Lower leg skin (tissue), 4 donors: Measurements from ENCODE around the gene ZDHHC17. TPM values are rescaled to one million over a fixed set of nuclear protein-coding genes. Genes with fewer than 3 reads are reported as not detected.

Source experiments
- DNase-seq, 2 donors: peaks; one replicate each; pipeline ENCODE4 v3.0.0-alpha.2; 2019; ENCODE audit warnings: low spot score in 2 of 2
- H3K4me3 ChIP-seq: fragments of 200-600 bp; sonication (generic); 2 replicates; pipeline ENCODE4 v1.5.1; 2017; ENCODE audit warnings: mild to moderate bottlenecking, low read depth; ENCODE audit not compliant: poor library complexity, severe bottlenecking
- CTCF ChIP-seq, 3 donors: fragments of 450-650 bp; IDR thresholded peaks; one replicate each; pipeline ENCODE4 v1.5.1; 2016; ENCODE audit warnings: antibody characterized with exemption in 3 of 3, mild to moderate bottlenecking in 3 of 3, moderate library complexity in 2 of 3
- POLR2A ChIP-seq, 2 donors: fragments of 450-650 bp; IDR thresholded peaks; one replicate each; pipeline ENCODE4 v1.6.1; 2016 to 2017; ENCODE audit warnings: antibody characterized with exemption in 2 of 2, mild to moderate bottlenecking in 1 of 2, moderate library complexity in 1 of 2
- WGBS, 2 donors: methylation state at CpG; one replicate each; pipeline ENCODE4 v1.1.5; 2018; 5-methylcytosine and 5-hydroxymethylcytosine counted together
- intact Hi-C: fragments of 100-400 bp; cut with DNase I; formaldehyde crosslinking; loops from one replicate; pipeline ENCODE4 v1.15.0; 2023; ENCODE audit warnings: low total_unique reads
- total RNA-seq, 4 donors: library from RNA; depleted of rRNA; stranded (reverse); fragments of >200 nt; gene quantifications; one replicate each; pipeline ENCODE4 v1.1.0, GENCODE V29; 2016

Gene ZDHHC17
- total RNA-seq, 4 donors from 2014 or later: 10.5 to 18.7 (median 13.0) TPM

- TF ChIP-seq POLR2A (IDR thresholded peaks at IDR 0.05) (no peak), CTCF (IDR thresholded peaks at IDR 0.05) (no peak)
- DNase-seq: no peak
- intact Hi-C loops: no loop called here
- 94 to 96% methylated on average over 2 of the region's 2 CpGs for WGBS, 2 donors
- no peak overlapping the region for H3K4me3 ChIP-seq
These were observed 135.6 kb downstream of the ZDHHC17 start for GRCh38 chr12:76899522-76899921.

- 63 to 65% methylated on average over 4 of the region's 4 CpGs for WGBS, 2 donors
- no peak for DNase-seq
These were observed 137.9 kb downstream of the ZDHHC17 start for GRCh38 chr12:76901628-76902380.

More at GRCh38 chr12:76901628-76902380, 137.9 kb downstream of the ZDHHC17 start:
- no peak for TF ChIP-seq CTCF (IDR thresholded peaks at IDR 0.05)
- TF ChIP-seq POLR2A (IDR thresholded peaks at IDR 0.05): no peak
- intact Hi-C loops: no loop called here
- H3K4me3 ChIP-seq: no peak overlapping the region

Other genes with a start within 250 kb of the ZDHHC17 start
- gene OSBPL8, start 204.3 kb upstream of the ZDHHC17 start, total RNA-seq: 100 to 1,000 TPM in 2 of 4 donors, 10 to 100 TPM in 2; 75.9 to 167 (median 108) TPM
- gene CSRP2, start 114.9 kb downstream of the ZDHHC17 start, total RNA-seq: 10 to 100 TPM in 2 of 4 donors, 1 to 10 TPM in 2; 7.2 to 33.2 (median 14.3) TPM